DMS 273 (cell line): ENCODE measurements around the gene TMPO.
"Not testable (repeated sequence)": the region's sequence is repeated elsewhere in the genome, so short reads cannot be mapped to it uniquely, and the experiment has no call there.

Source experiments
- DNase-seq: peaks from one replicate; lab custom pipeline; 2025; ENCODE audit not compliant: unreplicated experiment; lab: John Stamatoyannopoulos, UW

The TMPO gene

GRCh38 chr12:98509063-98509462, 6.3 kb upstream of the TMPO start:
- no peak for DNase-seq

- not testable (repeated sequence) for DNase-seq
Observed at GRCh38 chr12:98511806-98512205, 3.6 kb upstream of the TMPO start.

GRCh38 chr12:98513379-98514322, 1.7 kb upstream of the TMPO start:
- no peak for DNase-seq

- no peak for DNase-seq
Observed at GRCh38 chr12:98514982-98515286, 456 bp upstream of the TMPO start.

- peak; percentile 94 for DNase-seq
Observed at GRCh38 chr12:98516111-98516873, 902 bp downstream of the TMPO start.

GRCh38 chr12:98519257-98519907, 4.0 kb downstream of the TMPO start:
- DNase-seq, result no peak

GRCh38 chr12:98530068-98530467, 14.7 kb downstream of the TMPO start:
- no peak for DNase-seq

GRCh38 chr12:98532687-98533304, 17.4 kb downstream of the TMPO start:
- DNase-seq, result peak; percentile 76

- no peak for DNase-seq
Observed at GRCh38 chr12:98533723-98534251, 18.4 kb downstream of the TMPO start.

GRCh38 chr12:98538031-98538430, 22.6 kb downstream of the TMPO start:
- no peak for DNase-seq

GRCh38 chr12:98543701-98544100, 28.3 kb downstream of the TMPO start:
- DNase-seq, result no peak

GRCh38 chr12:98544751-98545150, 29.4 kb downstream of the TMPO start:
- no peak for DNase-seq

- DNase-seq, result no peak
Observed at GRCh38 chr12:98549371-98550110, 34.2 kb downstream of the TMPO start.

- DNase-seq, result no peak
Observed at GRCh38 chr12:98551787-98552186, 36.4 kb downstream of the TMPO start.

- DNase-seq, result not testable (repeated sequence)
Observed at GRCh38 chr12:98558097-98558496, 42.7 kb downstream of the TMPO start.

GRCh38 chr12:98559666-98560065, 44.3 kb downstream of the TMPO start:
- DNase-seq, result no peak

GRCh38 chr12:98561846-98562245, 46.5 kb downstream of the TMPO start:
- DNase-seq, result no peak

- peak; percentile 34 for DNase-seq
Observed at GRCh38 chr12:98572010-98572409, 56.6 kb downstream of the TMPO start.

- no peak for DNase-seq
Observed at GRCh38 chr12:98574110-98574509, 58.7 kb downstream of the TMPO start.

GRCh38 chr12:98575013-98575412, 59.6 kb downstream of the TMPO start:
- no peak for DNase-seq
